Superior temporal gyrus (tissue), 1 donor: ENCODE data around the gene AGO1.
A peak's percentile ranks its signal among the peaks of the same experiment; 100 is the strongest.

Experiments used
- DNase-seq: peaks from one replicate; pipeline ENCODE4 v3.0.0-alpha.2; 2016; ENCODE audit errors: extremely low spot score

AGO1 gene

DNA sequence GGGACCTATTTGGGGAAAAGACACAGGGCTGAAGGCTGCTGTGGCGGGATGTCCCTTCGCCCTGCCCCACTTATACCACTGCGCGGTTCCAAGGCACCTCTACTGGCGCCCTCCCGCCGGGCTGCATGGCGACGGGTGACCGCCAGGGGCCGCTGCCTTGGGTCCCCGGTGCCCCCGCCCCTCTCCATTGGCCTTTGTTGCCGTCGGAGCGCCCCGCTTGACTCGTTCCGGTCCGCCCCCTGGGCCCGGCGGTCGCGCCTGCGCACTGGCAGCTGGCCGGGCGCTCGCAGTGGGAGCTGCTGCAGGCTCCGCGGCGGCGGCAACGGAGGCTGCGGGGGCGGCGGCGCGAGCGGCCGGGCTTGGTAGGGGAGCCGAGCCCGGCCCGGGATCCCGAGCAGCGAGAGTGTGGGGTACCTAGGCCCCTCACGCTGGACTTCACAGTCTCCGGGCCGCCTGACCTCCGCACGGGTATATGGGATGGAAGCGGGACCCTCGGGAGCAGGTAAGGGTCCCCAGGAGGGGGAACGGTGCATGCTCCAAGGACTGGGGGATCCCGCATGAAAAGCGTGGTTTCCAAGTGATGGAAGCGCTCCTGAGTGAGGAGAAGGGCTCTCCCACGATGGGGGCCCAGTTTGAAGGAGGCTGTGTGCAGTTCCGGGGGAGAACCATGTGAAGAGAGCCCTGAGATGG, at the start of gene AGO1:
Gene AGO1, plus strand, starts transcription at position 265 of the 690 bp plus-strand sequence. Its CDS starts 213 bp downstream, at position 478.
- peak; percentile 89 for DNase-seq

DNA sequence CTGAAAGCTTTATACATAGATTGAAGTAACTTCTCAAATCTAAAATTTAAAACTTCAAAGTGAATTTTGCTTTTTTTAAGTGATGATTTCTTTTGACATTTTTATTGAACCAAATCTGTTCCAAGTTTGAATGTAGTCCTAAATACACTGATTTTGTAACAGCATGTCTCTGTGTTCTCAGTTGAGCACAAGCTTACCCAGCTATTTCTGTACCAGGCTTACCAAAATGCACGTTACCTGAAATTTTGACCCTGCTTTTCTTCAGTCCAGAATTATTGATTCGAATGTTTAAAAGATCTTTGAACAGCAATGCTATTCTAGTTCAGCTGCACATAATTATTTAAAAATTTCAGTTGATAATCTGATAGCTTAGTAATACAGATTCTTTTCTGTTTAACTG, 49.6 kb upstream of the AGO1 start:
- DNase-seq = no peak

DNA sequence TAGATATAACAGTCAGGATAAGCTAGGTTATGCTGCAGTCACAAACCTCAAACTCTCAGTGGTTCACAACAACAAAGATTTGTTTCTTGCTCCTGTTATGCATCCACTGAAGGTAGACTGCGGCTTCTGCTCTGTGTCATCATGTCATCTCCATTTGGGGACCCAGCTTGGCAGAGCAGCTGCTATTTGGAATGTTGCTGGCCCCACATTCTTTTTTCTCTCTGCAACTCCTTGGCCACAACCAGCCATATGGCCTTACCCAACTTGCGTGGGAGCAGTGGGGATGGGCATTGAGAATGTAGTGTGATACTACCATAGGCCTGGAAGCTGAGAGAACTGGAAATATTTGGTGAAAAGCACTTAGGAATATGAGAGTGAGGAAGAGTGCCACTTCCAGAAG, 48.8 kb upstream of the AGO1 start:
- no peak for DNase-seq

- no peak for DNase-seq
Measured at GRCh38 chr1:35835398-35835797, 47.6 kb upstream of the AGO1 start.

- DNase-seq = no peak
Measured at GRCh38 chr1:35836734-35837133, 46.3 kb upstream of the AGO1 start.

- no peak for DNase-seq
Measured at GRCh38 chr1:35838693-35839245, 44.2 kb upstream of the AGO1 start.

DNA sequence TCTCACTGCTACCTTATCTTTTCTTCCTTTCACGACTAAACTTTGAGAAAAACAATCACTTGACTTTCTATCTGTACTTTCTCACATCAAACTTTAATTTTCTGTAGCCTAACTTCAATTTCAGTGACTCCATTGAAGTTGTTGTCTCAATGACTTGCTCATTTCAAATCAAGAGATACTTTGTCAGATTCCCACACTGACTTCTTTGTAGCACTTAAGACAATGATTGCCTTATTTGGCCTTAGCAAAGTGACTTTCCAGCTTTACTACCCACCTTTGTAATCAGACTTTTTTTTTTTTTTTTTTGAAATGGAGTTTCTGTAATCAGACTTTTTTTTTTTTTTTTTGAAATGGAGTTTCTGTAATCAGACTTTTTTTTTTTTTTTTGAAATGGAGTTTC, 38.2 kb upstream of the AGO1 start:
- DNase-seq = peak; percentile 49

- DNase-seq = peak; percentile 79
Measured at GRCh38 chr1:35845766-35846165, 37.2 kb upstream of the AGO1 start.

- no peak for DNase-seq
Measured at GRCh38 chr1:35847935-35848565, 35.0 kb upstream of the AGO1 start.

DNA sequence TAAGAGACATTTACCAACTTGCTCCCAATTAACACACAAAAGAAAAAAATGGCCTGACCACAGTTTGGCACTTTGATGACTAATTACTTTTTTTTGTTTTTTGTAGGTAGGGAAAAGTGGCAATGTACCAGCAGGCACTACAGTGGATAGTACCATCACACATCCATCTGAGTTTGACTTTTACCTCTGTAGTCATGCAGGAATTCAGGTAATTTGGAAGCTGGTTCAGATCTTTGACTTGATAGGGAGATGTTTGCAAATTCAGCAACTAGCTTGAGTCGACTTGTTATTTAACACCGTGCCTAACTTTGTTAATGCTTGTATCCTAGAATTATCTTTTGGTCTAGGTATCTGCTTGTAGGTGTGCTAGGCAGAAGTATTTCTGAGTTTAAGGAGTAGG, 33.0 kb upstream of the AGO1 start:
- DNase-seq = no peak

DNA sequence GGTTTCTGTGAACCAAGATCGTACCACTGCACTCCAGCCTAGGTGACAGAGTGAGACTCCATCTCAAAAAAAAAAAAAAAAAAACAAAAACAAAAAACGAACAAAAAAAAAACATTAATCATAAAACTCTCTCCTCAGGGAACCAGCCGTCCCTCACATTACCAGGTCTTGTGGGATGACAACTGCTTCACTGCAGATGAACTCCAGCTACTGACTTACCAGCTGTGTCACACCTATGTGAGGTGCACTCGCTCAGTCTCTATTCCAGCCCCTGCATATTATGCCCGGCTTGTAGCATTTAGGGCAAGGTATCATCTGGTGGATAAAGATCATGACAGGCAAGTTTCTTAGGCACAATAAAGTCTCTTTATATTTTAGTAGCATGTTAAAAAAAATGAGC, 32.3 kb upstream of the AGO1 start:
- no peak for DNase-seq

DNA sequence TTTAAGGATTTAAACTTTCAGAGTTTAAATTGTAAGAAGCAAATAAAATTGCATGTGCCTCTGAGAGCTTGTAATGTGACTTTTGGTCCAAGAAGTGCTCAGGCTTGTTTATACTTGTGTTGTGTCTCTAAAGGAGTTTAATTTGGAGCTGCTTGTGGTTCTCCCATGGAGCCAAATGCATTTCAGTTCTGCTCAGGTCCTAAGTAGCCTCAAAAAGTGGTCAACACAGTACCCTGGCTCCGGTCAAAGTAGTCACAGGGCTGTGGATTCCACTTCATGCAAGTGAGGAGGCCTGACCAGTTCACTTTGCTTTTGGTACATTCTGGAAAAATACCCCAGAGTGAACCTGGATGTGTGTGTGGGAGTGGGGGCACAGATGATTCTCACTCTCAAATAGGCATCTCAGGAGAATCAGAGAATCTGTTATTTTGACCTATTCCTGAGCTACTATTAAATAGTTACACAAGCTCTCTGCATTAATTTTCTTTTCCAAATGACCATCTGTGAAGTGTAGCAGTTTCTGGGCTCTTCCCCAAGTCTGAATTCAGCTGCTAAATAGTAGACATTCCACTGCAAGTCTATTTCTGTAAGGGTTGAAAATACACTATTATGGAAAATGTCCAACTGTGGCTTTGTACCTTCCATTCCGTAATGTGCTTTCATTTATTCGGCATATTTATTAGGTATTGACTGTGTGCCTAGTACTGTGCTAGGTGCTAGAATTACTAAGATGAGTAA, 31.7 kb upstream of the AGO1 start:
- peak; percentile 74 for DNase-seq

GRCh38 chr1:35852241-35852640, 30.8 kb upstream of the AGO1 start:
- no peak for DNase-seq

- no peak for DNase-seq
Measured at GRCh38 chr1:35854989-35855700, 27.9 kb upstream of the AGO1 start.

DNA sequence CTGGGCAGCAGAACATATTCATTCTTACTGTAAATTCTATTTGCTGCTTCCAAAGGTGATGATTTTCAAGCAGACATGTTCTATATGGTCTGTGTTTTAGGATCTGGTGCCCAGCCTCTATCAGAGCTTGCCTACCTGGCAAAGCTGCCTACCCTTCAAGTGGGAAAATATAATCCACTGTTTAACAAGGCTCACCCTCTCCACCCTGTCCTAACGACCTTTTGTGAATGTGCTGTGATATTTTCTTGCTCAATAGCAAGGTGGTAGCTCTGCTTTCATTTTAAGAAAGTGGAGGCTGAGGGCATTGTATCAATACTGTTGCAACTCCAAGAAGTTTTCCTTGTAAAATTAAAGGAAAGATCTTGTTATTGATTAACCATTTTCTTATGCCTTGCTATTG, 26.0 kb upstream of the AGO1 start:
- no peak for DNase-seq

DNA sequence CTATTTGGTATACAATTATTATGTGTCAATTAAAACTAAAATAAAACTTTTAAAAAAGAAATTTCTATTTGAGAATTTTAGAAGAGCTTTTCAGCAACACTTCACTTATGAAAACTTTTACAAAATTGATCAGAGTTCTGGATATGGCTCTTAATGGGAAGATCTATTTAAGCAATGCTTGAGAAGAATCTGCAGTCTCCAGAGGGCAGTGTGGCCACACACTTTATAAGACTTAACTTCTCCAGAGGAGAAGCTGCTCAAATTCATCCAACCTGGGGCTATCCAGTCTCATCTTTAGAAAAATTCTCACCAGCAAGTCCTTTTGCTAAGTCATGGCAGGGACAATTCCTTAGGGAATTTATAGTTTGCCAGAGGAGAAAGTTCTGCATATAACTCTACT, 25.2 kb upstream of the AGO1 start:
- no peak for DNase-seq

DNA sequence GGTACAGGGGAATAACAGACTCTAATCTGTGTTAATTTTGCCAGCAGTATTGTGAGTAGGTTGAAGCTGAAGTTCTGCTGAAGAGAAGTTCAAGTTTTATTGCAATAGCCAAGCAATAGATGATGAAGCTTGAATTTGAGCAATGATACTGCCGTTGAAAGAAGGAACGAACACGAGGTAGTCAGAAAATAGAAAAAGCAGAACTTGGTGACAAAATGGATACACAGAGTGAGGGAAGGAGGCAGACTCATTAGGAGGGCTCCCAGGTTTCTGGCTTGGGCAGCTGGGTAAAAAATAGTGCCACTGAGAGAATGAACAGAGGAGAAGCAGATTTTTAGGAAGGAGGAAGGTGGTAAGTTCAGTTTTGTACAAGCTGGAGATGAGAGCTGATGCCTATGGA, 22.3 kb upstream of the AGO1 start:
- no peak for DNase-seq

GRCh38 chr1:35863136-35863535, 19.9 kb upstream of the AGO1 start:
- no peak for DNase-seq

DNA sequence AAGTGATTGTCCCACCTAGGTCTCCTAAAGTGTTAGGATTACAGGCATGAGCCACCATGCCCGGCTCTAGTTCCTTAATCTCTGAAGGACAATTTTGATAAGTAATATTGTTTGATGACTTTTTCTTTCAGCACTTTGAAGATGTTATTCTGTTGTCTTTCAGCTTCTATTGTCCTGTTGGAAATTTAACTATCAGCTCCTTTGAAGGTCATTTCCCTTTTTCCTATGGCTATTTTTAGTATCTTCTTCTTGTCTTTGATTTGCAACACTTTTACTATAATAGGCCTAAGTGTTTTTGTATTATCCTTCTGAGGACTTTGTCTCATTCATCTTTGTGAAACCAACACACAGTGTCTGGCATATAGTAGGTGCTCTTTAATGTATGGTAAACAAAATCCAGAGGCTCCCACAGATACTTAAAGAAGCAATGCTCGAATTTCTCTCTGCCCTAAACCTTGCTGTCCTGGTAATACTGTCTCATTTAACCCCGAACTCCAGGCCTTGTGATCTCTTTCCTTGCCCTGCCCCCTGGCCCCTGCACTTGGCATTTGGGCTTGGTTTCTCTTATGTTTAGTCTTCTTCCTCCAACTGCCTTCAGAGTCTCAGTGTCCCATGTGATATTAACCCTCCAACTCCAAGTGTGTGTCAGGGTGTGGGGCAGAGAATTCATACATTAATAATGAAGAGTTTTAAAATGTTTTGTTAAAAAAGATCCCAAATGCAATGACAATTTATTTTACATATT, 19.0 kb upstream of the AGO1 start:
- DNase-seq = no peak

- no peak for DNase-seq
Measured at GRCh38 chr1:35864813-35865212, 18.2 kb upstream of the AGO1 start.

- no peak for DNase-seq
Measured at GRCh38 chr1:35866991-35867390, 16.0 kb upstream of the AGO1 start.
